PC-9 (cell line): ENCODE measurements around the gene TBX10. TPM values are rescaled to one million over a fixed set of nuclear protein-coding genes. Genes with fewer than 3 reads are reported as not detected.
A peak's percentile ranks its signal among the peaks of the same experiment; 100 is the strongest.

Experiments used
- BruUV-seq: library from RNA; stranded (reverse); fragments of 400-500 nt; replicated peaks from 2 replicates; lab custom pipeline; 2021; lab: Mats Ljungman, UMichigan
- CTCF ChIA-PET: fragments of 300-600 bp; sonication (Branson Sonifier 250); formaldehyde crosslinking; loops from one replicate; lab custom pipeline; 2022; ENCODE audit warnings: antibody characterized with exemption; lab: Charles Lee
- POLR2A ChIA-PET: fragments of 300-600 bp; sonication (Branson Sonifier 250); formaldehyde crosslinking; loops from one replicate; lab custom pipeline; 2022; ENCODE audit warnings: antibody characterized with exemption; ENCODE audit not compliant: unreplicated experiment; lab: Charles Lee
- DNase-seq, 2 experiments: peaks; one replicate each; pipeline versions ENCODE4 v3.0.0 to v3.0.0-alpha.2; 2015 to 2022; ENCODE audit warnings: mixed read lengths in 1 of 2
- H2AFZ ChIP-seq: fragments of 200-600 bp; sonication (generic); 2 replicates; pipeline ENCODE4 v1.8.1; 2017; ENCODE audit warnings: antibody characterized with exemption
- H3F3A ChIP-seq: fragments of 200-600 bp; sonication (generic); 2 replicates; pipeline ENCODE4 v1.8.1; 2017; ENCODE audit warnings: antibody characterized with exemption, mild to moderate bottlenecking, low read depth; ENCODE audit not compliant: insufficient read depth
- H3K27ac ChIP-seq: fragments of 200-600 bp; sonication (generic); 2 replicates; pipeline ENCODE4 v1.6.1; 2016; ENCODE audit warnings: mixed run types
- H3K27me3 ChIP-seq: fragments of 200-600 bp; sonication (generic); 2 replicates; pipeline ENCODE4 v1.6.1; 2016; ENCODE audit warnings: low read depth, mixed run types; ENCODE audit not compliant: insufficient read depth
- H3K36me3 ChIP-seq: fragments of 200-600 bp; sonication (generic); 2 replicates; pipeline ENCODE4 v1.6.1; 2016; ENCODE audit warnings: low read depth, mixed run types
- H3K4me1 ChIP-seq: fragments of 200-600 bp; sonication (generic); replicated peaks from 2 replicates; pipeline ENCODE4 v1.6.1; 2016; ENCODE audit warnings: mixed run types; ENCODE audit not compliant: insufficient read depth
- H3K4me2 ChIP-seq: fragments of 200-600 bp; sonication (generic); 2 replicates; pipeline ENCODE4 v1.6.1; 2017; ENCODE audit warnings: mixed run types
- H3K4me3 ChIP-seq: fragments of 200-600 bp; sonication (generic); 2 replicates; pipeline ENCODE4 v1.6.1; 2016; ENCODE audit warnings: mixed run types
- H3K79me2 ChIP-seq: fragments of 200-600 bp; sonication (generic); 2 replicates; pipeline ENCODE4 v1.6.1; 2017; ENCODE audit warnings: low read depth, mixed run types
- H3K9me2 ChIP-seq: fragments of 200-600 bp; sonication (generic); 2 replicates; pipeline ENCODE4 v1.8.1; 2017; ENCODE audit warnings: mild to moderate bottlenecking; ENCODE audit not compliant: insufficient read depth
- H3K9me3 ChIP-seq: fragments of 200-600 bp; sonication (generic); 2 replicates; pipeline ENCODE4 v1.8.1; 2016; ENCODE audit warnings: low read depth; ENCODE audit not compliant: insufficient read depth
- H4K20me1 ChIP-seq: fragments of 200-600 bp; sonication (generic); 2 replicates; pipeline ENCODE4 v1.8.1; 2017; ENCODE audit not compliant: insufficient read depth
- EZH2 ChIP-seq: fragments of 200-600 bp; sonication (generic); IDR thresholded peaks from 2 replicates; pipeline ENCODE4 v1.8.0; 2017; ENCODE audit warnings: antibody characterized with exemption, low read depth
- intact Hi-C: fragments of 100-400 bp; cut with micrococcal nuclease; formaldehyde crosslinking; loops from one replicate; pipeline ENCODE4 v1.10.0; 2022; ENCODE audit not compliant: unreplicated experiment
- total RNA-seq: library from RNA; stranded (reverse); gene quantifications from 2 replicates; pipeline ENCODE4 v1.2.3, GENCODE V29; 2021
- TF ChIP-seq, protein P1 (sequence below): fragments of 200-600 bp; sonication (generic); conservative IDR thresholded peaks from 2 replicates; pipeline ENCODE4 v1.6.1; 2017; ENCODE audit warnings: mixed run types, antibody characterized with exemption, mild to moderate bottlenecking, moderate library complexity

TBX10 gene
- total RNA-seq, 1 experiment from 2014 or later = not detected

DNA sequence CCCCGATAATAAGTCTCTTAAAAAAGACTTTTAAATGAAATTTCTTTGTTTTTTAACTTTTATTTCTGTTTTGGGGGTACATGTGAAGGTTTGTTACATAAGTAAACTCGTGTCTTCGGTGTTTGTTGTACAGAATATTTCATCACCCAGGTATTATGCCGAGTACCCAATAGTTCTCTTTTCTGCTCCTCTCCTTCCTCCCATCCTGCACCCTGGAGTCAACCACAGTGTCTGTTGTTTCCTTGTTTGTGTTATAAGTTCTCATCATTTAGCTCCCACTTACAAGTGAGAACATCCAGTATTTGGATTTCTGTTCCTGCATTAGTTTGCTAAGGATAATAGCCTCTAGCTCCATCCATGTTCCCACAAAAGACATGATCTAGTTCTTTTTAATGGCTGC is 57.6 kb downstream of the TBX10 start:
- POLR2A ChIA-PET = interaction anchor here (0.6 to 0.8 kb wide), 5 partner anchors 48 to 432 kb away, joined by 3 to 9 read pairs (median 4); no protein-coding TSS in a partner anchor
- Histone ChIP-seq H4K20me1 (peaks cover 28% of the 10 kb centered on the region), H3K27ac (peak overlapping the region; percentile 51), H3K79me2 (peaks cover 26% of the 10 kb centered on the region), H3K9me2 (no peaks in the 10 kb centered on the region), H2AFZ (no peak overlapping the region), H3F3A (peaks cover 67% of the 10 kb centered on the region), H3K4me3 (peak overlapping the region; percentile 82; the same call in 1 of the 2 replicates), H3K9me3 (no peaks in the 10 kb centered on the region), H3K27me3 (no peaks in the 10 kb centered on the region), H3K4me1 (peaks cover 52% of the 10 kb centered on the region), H3K4me2 (peak overlapping the region; percentile 94), H3K36me3 (peaks cover 19% of the 10 kb centered on the region; the same call in 1 of the 2 replicates)
- intact Hi-C loops = loop anchor here (2.0 to 5.0 kb wide), 5 partner anchors 49 to 340 kb away; partner anchors contain the start of genes CDK2AP2, POLD4 and TMEM134
- no TSS peak for BruUV-seq
- DNase-seq = peak in 1 of 2 experiments; percentile 40
- TF ChIP-seq, protein P1, sequence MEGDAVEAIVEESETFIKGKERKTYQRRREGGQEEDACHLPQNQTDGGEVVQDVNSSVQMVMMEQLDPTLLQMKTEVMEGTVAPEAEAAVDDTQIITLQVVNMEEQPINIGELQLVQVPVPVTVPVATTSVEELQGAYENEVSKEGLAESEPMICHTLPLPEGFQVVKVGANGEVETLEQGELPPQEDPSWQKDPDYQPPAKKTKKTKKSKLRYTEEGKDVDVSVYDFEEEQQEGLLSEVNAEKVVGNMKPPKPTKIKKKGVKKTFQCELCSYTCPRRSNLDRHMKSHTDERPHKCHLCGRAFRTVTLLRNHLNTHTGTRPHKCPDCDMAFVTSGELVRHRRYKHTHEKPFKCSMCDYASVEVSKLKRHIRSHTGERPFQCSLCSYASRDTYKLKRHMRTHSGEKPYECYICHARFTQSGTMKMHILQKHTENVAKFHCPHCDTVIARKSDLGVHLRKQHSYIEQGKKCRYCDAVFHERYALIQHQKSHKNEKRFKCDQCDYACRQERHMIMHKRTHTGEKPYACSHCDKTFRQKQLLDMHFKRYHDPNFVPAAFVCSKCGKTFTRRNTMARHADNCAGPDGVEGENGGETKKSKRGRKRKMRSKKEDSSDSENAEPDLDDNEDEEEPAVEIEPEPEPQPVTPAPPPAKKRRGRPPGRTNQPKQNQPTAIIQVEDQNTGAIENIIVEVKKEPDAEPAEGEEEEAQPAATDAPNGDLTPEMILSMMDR = no peak
- no peak for TF ChIP-seq EZH2
- CTCF ChIA-PET = interaction anchor here (0.6 to 1.9 kb wide), 3 partner anchors 47 to 237 kb away, joined by 3 to 6 read pairs (median 3); no protein-coding TSS in a partner anchor

DNA sequence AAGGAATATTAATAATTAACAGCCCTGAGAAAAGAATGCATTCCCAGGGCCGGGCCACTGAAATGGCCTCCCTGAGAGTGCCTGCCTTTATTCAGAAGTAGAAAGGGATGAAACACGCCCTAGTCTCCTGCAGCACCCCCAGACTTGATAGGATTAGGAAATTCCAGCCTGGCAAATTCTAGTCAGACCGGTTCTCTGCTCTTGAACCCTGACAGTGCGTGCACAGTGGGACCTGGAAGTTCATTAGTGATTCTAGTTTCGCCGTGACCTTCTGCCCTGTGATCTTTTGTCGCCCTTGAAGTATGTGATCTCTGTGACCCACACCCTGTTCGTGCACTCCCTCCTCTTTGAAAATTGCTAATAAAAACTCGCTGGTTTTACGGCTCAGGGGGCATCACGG is 58.1 kb downstream of the TBX10 start:
- Histone ChIP-seq H3K9me2 (no peaks in the 10 kb centered on the region), H3K4me2 (peak overlapping the region; percentile 94), H4K20me1 (peaks cover 22% of the 10 kb centered on the region), H2AFZ (no peak overlapping the region), H3K36me3 (peaks cover 14% of the 10 kb centered on the region; the same call in 1 of the 2 replicates), H3K27ac (peak overlapping the region; percentile 51), H3F3A (peaks cover 61% of the 10 kb centered on the region), H3K4me3 (peak overlapping the region; percentile 82; the same call in 1 of the 2 replicates), H3K4me1 (peaks cover 52% of the 10 kb centered on the region), H3K79me2 (peaks cover 26% of the 10 kb centered on the region), H3K9me3 (no peaks in the 10 kb centered on the region), H3K27me3 (no peaks in the 10 kb centered on the region)
- BruUV-seq = no TSS peak
- ChIA-PET CTCF (interaction anchor here (1.2 to 1.9 kb wide), 2 partner anchors 47 to 230 kb away, joined by 3 to 6 read pairs; no protein-coding TSS in a partner anchor), POLR2A (no interaction called here)
- peak; percentile 48 to 61 for DNase-seq
- TF ChIP-seq EZH2 = no peak
- intact Hi-C loops = loop anchor here (5.0 kb wide), 2 partner anchors 114 to 339 kb away; partner anchors contain the start of gene TMEM134

Other genes starting within 250 kb of the TBX10 start
- gene RAD9A, start 247.8 kb downstream of the TBX10 start, total RNA-seq = 62.8 and 79.8 TPM in 2 replicates
- gene PPP1CA, start 237.9 kb downstream of the TBX10 start, total RNA-seq = 306 and 351 TPM in 2 replicates
- gene TBC1D10C, start 235.7 kb downstream of the TBX10 start, total RNA-seq = 0.58 TPM in 1 of 2 replicates, not detected in the other
- 0.15 and 0.35 TPM in 2 replicates for gene CARNS1, start 224.1 kb downstream of the TBX10 start, total RNA-seq
- 52.0 and 54.0 TPM in 2 replicates for gene RPS6KB2, start 211.3 kb downstream of the TBX10 start, total RNA-seq
- 1.2 and 1.3 TPM in 2 replicates for gene PTPRCAP, start 202.1 kb downstream of the TBX10 start, total RNA-seq
- gene CORO1B, start 196.3 kb downstream of the TBX10 start, total RNA-seq = 129 and 161 TPM in 2 replicates
- gene GPR152, start 187.0 kb downstream of the TBX10 start, total RNA-seq = not detected in 2 replicates
- 2.0 and 2.5 TPM in 2 replicates for gene CABP4, start 184.4 kb downstream of the TBX10 start, total RNA-seq
- 85.7 and 125 TPM in 2 replicates for gene TMEM134, start 170.5 kb downstream of the TBX10 start, total RNA-seq
- gene AIP, start 156.7 kb downstream of the TBX10 start, total RNA-seq = 95.3 and 125 TPM in 2 replicates
- 84.0 and 116 TPM in 2 replicates for gene PITPNM1, start 134.4 kb downstream of the TBX10 start, total RNA-seq
- 80.0 and 89.3 TPM in 2 replicates for gene CDK2AP2, start 131.6 kb downstream of the TBX10 start, total RNA-seq
- gene CABP2, start 116.3 kb downstream of the TBX10 start, total RNA-seq = not detected in 2 replicates
- gene GSTP1, start 56.0 kb downstream of the TBX10 start, total RNA-seq = 2,063 and 2,645 TPM in 2 replicates
- gene NDUFV1, start 32.8 kb downstream of the TBX10 start, total RNA-seq = 321 and 463 TPM in 2 replicates
- 25.5 and 33.3 TPM in 2 replicates for gene NUDT8, start 9.8 kb downstream of the TBX10 start, total RNA-seq
- 0.81 TPM in 1 of 2 replicates, not detected in the other for gene ACY3, start 11.0 kb upstream of the TBX10 start, total RNA-seq
- gene ALDH3B2, start 34.9 kb upstream of the TBX10 start, total RNA-seq = 4.8 and 9.8 TPM in 2 replicates